NCI-H187 treated with DMSO at 0.1 percent for 48 hours (cell line): ENCODE results near the gene CEP295NL.

Source experiments
- DNase-seq: peaks from one replicate; lab custom pipeline; 2025; lab: John Stamatoyannopoulos, UW

The CEP295NL gene

DNA sequence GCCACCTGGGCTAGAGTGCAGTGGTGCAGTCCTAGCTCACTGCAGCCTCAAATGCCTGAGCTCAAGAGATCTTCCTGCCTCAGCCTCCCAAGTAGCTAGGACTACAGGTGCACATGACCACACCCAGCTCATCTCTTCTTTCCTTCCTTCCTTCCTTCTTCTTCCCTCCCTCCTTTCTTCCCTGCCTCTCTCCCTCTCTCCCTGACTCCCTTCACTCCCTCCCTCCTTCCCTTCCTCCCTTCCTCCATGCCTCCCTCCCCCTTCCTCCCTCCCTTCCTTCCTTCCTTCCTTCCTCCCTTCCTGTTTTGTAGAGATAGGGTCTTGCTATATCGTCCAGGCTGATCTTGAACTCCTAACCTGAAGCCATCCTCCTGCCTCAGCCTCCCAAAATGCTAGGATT, 38.9 kb downstream of the CEP295NL start:
- no peak for DNase-seq

GRCh38 chr17:78862073-78863023, 40.7 kb downstream of the CEP295NL start:
- DNase-seq, result no peak

DNA sequence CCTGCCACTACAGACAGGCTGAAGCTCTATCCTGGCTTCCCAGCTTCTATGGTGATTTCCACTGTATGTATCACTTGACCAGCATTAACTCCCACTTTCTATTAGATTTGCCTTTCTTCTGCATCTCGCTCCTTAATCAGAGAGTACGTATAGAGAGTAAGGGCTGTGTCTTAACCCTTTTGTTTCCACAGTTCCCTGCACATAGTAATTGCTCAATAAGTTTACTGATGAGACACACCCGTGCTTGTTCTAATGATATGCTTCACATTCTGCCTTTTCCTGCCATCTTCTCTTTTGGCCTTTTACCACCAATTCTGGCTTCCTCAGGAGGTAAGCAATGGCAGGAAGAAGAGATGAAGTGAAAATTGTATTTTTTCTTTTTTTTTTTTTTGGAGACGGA, 41.8 kb downstream of the CEP295NL start:
- no peak for DNase-seq

GRCh38 chr17:78859051-78859450, 44.0 kb downstream of the CEP295NL start:
- no peak for DNase-seq

- DNase-seq, result no peak
Measured at GRCh38 chr17:78857266-78857665, 45.7 kb downstream of the CEP295NL start.

DNA sequence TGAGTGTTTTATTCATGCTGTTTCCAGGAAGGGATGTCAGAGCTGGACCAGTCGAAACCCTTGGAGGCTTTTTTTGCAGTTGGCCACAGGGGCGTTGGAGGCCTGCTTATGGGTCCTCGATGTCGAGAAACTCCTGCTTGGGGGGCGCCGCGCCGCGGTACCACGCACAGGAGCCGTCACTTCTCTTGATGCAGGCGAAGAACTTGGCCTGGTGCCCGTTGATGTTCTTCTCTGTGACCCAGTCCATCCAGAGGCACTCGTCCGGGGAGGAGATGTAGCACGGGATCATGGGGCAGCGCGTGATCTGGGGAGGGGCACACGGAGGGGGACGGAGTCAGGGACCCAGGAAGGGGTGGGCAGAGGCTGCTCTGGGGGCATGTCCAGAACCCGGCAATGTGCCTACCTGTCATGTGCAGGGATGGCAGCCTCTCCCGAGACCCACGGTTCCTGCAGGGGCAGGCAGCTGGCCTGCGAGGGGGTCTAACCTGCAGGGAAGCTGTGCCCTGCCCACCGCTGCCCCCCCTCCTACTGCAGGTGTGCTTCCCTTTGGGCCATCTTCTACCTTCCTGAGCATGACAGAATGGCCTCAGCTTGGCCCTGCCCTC, 47.3 kb downstream of the CEP295NL start:
- DNase-seq, result no peak

DNA sequence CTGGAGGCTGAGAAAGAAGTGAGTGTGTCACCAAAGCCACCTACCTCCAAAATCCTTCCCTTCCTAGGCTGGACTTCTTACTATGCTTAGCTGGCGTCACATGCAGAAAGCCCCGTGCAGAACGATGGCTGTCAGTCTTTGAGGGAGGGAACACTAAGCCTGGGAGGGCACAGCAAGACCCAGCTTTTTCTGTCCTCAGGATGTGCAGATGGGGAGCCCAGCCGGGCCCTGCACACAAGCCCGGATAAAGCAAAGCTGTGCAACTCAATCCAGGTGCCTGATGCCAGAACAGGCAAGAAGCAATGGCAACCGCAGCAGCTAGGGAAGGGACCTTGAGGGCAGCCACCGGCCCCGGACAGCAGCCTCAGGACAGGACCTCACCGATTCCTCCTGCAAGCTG, 48.5 kb downstream of the CEP295NL start:
- DNase-seq, result no peak

- no peak for DNase-seq
Measured at GRCh38 chr17:78853926-78854394, 49.0 kb downstream of the CEP295NL start.

DNA sequence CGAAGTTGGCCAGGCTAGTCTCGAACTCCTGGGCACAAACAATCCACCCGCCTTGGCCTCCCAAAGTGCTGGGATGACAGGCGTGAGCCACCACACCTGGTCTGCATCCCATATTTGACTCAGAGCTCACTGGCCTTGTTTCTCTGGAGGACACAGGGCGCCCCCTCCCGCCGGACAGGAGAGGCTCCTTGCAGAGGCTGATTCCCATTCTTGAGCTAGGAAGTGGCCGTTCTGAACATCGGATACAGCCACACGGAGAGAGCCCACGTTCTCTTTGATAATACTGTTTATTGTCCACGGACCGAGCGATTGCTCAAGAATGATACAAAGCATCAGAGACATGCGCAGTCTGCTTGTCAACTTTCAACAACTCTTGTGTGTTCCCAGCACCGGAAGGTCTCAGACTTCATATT, 50.3 kb downstream of the CEP295NL start:
- no peak for DNase-seq

- no peak for DNase-seq
Measured at GRCh38 chr17:78849026-78849425, 54.0 kb downstream of the CEP295NL start.

- no peak for DNase-seq
Measured at GRCh38 chr17:78847052-78847451, 55.9 kb downstream of the CEP295NL start.

- no peak for DNase-seq
Measured at GRCh38 chr17:78844301-78845005, 58.5 kb downstream of the CEP295NL start.

DNA sequence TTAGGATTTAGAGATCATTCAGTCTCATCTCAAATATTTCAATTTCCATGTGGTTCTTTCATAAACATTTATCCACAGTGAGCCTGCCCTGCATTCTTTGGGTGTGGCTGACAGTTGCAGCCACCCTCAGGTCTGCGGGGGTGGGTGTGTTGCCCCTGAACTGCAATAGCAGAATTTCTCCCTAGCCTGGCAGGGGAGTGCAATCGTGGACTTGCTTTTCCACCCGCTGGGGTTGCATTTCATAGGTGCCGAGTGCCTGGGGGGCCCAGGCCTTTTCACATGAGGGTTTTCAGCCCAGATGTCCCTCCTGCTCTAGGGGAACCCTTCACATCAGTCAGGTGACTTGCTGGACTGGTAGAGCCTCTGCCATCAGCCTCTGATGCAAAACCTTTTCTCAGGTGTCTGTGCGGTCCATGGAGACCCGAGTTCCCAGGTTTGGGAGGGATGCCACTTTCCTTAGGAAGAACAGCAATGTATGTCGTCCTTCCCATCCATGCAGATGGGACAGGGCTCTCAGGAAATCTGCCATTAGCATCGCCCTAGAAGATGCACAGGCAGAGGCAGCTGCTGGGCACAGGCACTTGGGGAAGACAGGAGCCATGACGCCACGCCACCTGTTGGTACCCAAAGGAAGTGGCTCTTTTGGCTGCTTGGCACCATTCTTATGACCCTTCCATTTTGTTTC, 60.0 kb downstream of the CEP295NL start:
- no peak for DNase-seq

DNA sequence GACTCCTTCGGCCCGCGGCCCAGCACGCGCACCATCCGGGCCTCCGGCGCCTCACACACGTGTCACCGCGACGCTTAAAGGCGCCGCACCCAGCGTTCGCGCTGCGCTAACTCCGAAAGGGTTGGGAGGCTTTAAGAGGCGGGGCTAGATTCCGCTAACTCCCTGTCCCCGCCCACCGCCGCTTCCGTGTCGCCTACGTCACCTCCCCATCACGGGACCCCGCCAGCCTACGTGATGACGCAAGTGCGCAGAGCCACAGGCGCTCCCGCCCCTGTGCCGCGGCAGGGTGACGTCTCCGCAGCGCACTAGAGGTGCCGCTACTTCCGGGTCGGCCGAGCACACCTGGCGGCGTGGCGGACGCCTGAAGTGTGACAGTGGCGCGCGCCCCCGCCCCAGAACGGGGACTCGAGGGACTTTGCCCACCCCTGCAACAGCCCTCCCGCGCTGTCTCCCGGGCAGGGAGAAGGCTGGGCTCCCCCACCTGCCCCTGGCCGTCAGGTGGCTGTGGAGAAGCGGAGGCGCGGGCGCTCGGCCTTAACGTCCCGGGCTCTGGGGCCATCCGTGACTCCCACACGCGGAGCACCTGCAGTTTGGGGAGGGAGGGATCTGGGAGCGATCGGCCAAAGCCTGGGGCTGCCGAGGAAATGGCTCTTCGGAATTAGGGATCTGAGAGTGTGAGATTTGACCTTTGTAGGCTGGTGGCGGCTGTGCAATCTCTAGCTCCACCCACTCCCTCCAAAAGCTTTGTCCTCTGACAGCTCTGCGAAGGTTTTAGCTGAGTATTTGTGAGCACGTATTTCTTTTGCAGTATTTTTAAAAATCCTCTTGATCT, 62.0 kb downstream of the CEP295NL start, which contains the start of gene USP36:
USP36 (minus strand) TSS at position 35 of the 832 bp plus-strand sequence. CDS start 4,451 bp downstream, outside the sequence.
- peak; percentile 80 for DNase-seq
